ENCODE measurements around the gene TIMP2.
"Not testable (repeated sequence)": the region's sequence is repeated elsewhere in the genome, so short reads cannot be mapped to it uniquely, and the experiment has no call there.

TIMP2 gene

GRCh38 chr17:78868391-78868790, 56.8 kb downstream of the TIMP2 start:
- no peak for DNase-seq (ENCODE audit: low read depth in 2 of 2)

- DNase-seq (ENCODE audit: low read depth in 2 of 2) = not testable (repeated sequence)
Measured at GRCh38 chr17:78867046-78867445, 58.1 kb downstream of the TIMP2 start.

- peak; percentile 41 to 52 for DNase-seq (ENCODE audit: low read depth in 2 of 2)
Measured at GRCh38 chr17:78865682-78866390, 59.4 kb downstream of the TIMP2 start.

- no peak for DNase-seq (ENCODE audit: low read depth in 2 of 2)
Measured at GRCh38 chr17:78864117-78864516, 61.1 kb downstream of the TIMP2 start.

DNA sequence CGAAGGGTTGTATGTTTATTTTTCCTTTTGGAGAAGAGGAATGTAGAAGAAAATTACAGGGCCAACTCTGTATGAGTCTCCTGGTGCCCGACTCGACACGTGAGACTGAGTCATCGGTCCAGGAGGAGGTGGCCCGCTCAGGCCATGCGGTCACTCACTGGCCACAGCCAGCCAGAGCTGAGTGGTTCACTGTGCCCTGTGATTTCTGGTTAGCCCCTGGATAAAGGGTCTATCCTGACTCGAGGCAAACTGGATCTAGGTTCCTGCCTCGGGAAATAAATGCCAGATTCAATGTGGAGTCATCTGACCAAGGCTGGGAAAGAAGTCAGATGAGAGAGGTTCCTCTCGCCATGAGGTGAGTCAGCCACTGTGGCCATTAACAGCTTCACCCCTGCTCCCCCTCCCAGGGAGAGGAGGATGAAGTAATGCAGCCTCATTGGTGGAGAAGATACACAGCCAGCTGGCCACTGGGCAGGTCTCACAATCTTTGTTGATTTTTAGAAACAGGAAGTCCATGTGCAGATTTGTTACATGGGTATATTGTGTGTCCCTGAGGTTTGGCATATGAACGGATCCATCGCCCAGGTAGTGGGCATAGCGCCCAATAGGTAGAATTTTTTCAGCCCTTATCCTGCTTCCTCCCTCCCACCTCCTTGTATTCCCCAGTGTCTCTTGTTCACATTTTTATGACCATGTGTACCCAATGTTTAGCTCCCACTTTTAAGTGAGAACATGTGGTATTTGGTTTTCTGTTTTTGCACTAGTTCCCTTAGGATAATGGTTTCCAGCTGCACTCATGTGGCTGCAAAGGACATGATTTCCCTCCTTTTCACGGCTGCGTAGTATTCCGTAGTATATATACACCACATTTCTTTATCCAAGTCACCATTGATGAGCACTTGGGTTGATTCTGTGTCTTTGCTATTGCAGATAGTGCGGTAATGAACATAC, 62.8 kb downstream of the TIMP2 start:
- DNase-seq (ENCODE audit: low read depth in 2 of 2) = no peak

GRCh38 chr17:78861229-78861628, 64.0 kb downstream of the TIMP2 start:
- DNase-seq (ENCODE audit: low read depth in 2 of 2) = no peak

- DNase-seq (ENCODE audit: low read depth in 2 of 2) = no peak
Measured at GRCh38 chr17:78859051-78859450, 66.1 kb downstream of the TIMP2 start.

- no peak for DNase-seq (ENCODE audit: low read depth in 2 of 2)
Measured at GRCh38 chr17:78857266-78857665, 67.9 kb downstream of the TIMP2 start.

DNA sequence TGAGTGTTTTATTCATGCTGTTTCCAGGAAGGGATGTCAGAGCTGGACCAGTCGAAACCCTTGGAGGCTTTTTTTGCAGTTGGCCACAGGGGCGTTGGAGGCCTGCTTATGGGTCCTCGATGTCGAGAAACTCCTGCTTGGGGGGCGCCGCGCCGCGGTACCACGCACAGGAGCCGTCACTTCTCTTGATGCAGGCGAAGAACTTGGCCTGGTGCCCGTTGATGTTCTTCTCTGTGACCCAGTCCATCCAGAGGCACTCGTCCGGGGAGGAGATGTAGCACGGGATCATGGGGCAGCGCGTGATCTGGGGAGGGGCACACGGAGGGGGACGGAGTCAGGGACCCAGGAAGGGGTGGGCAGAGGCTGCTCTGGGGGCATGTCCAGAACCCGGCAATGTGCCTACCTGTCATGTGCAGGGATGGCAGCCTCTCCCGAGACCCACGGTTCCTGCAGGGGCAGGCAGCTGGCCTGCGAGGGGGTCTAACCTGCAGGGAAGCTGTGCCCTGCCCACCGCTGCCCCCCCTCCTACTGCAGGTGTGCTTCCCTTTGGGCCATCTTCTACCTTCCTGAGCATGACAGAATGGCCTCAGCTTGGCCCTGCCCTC, 69.5 kb downstream of the TIMP2 start:
- DNase-seq (ENCODE audit: low read depth in 2 of 2) = no peak

DNA sequence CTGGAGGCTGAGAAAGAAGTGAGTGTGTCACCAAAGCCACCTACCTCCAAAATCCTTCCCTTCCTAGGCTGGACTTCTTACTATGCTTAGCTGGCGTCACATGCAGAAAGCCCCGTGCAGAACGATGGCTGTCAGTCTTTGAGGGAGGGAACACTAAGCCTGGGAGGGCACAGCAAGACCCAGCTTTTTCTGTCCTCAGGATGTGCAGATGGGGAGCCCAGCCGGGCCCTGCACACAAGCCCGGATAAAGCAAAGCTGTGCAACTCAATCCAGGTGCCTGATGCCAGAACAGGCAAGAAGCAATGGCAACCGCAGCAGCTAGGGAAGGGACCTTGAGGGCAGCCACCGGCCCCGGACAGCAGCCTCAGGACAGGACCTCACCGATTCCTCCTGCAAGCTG, 70.7 kb downstream of the TIMP2 start:
- no peak for DNase-seq (ENCODE audit: low read depth in 2 of 2)

DNA sequence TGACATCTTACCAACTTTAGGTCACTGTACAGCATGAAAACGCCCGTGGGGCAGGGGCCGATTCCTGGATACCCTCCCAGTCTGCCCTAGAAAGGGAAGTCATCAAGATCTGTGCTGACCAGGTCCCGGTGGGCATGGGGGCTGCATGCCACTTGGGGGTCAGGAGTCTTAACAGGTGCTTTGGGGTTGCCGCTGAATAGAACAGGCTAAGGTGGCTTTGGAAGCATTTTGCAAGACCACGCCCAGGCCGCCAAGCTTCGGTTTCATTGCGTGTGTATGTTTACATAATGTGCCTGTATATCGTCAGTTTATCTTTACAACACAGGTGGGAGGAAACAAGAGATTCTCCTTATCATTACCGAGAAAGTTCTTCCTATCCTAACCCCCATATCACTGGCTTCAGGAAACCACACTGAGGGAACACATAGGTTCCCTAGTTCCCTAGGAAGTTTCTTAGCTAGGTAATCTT, 71.2 kb downstream of the TIMP2 start:
- no peak for DNase-seq (ENCODE audit: low read depth in 2 of 2)

- DNase-seq (ENCODE audit: low read depth in 2 of 2) = no peak
Measured at GRCh38 chr17:78852709-78853121, 72.5 kb downstream of the TIMP2 start.

- DNase-seq (ENCODE audit: low read depth in 2 of 2) = no peak
Measured at GRCh38 chr17:78849026-78849425, 76.2 kb downstream of the TIMP2 start.

GRCh38 chr17:78847052-78847451, 78.1 kb downstream of the TIMP2 start:
- DNase-seq (ENCODE audit: low read depth in 2 of 2) = no peak

DNA sequence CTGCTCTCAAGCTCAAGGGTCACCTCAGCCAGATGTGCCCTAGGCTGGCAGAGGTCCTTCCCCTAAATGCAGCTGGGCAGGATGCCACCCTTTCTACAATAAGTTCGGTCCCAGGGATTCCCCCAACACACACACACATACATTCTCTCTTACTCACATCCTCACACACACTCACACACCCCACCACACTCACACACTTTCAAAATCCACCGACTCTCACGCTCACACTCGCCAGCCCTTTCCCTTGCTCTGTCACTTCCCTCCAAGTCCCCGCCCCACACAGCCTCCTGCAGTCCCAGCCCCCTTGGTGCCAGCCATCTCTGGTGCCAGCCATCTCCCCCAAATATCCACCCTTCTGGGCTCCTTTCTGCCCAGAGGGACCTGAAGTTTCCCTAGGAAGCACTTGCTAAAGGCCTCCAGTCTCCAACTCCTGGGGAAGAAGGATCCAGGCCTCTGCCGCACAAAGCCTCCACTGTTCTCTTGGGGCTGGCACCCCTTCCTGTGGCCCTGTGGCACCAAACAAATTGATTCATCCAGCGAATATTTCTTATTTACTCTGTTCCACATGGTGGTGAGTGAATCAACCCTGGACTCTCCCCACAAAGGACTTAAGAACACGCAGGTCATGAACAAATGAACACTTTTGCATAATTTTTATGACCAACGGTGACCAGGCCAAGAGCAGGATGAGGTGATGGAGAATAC, 80.7 kb downstream of the TIMP2 start:
- DNase-seq (ENCODE audit: low read depth in 2 of 2) = no peak

- peak; percentile 20 to 24 for DNase-seq (ENCODE audit: low read depth in 2 of 2)
Measured at GRCh38 chr17:78842881-78843565, 82.2 kb downstream of the TIMP2 start.

- peak; percentile 99 to 100 for DNase-seq (ENCODE audit: low read depth in 2 of 2)
Measured at GRCh38 chr17:78840780-78841611, 84.2 kb downstream of the TIMP2 start, which contains the start of gene USP36. TSS of gene USP36 (minus strand) at chr17:78840814. CDS start at chr17:78836363, 4,451 bp downstream.

- no peak for DNase-seq (ENCODE audit: low read depth in 2 of 2)
Measured at GRCh38 chr17:78840530-78840779, 84.7 kb downstream of the TIMP2 start.

- DNase-seq (ENCODE audit: low read depth in 2 of 2) = peak; percentile 14 to 27
Measured at GRCh38 chr17:78839762-78840529, 85.2 kb downstream of the TIMP2 start.

Measured in stimulated activated CD8-positive, alpha-beta memory T cell treated with anti-CD3 and anti-CD28 coated beads, Interleukin-2, amount 100 ng/mL, for 48 hours (primary cell).